Measurements from ENCODE around the gene TPSD1.

- no peak for TF ChIP-seq POLR2AphosphoS5 (IDR thresholded peaks at IDR 0.05; ENCODE audit: low read depth, low read length)
- no peak for TF ChIP-seq POLR2A (IDR thresholded peaks at IDR 0.05; ENCODE audit: low read depth, low read length)
Observed at GRCh38 chr16:1274767-1275166, 18.9 kb downstream of the TPSD1 start.
